ENCODE results near the gene C7orf57.

DNA sequence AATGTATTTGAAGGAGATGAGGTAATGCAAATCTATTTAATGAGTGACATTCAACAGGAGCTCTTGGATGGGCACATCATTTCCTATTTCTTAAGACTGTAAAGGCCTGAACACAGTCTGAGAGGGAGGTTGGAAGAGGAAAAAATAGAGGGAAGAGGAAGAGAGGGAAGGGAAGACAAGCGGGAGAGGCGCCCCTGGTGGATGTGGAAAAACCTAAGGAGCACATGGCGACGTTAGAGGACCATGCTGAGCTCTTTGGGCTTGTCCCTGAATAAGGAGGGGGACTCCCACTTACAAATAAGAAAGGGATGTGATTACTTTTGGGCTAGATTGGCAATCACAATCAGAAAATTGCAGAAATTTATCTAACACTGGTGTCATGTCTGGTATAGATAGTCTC is 26.1 kb upstream of the C7orf57 start:
- TF ChIP-seq CTCF (IDR thresholded peaks at IDR 0.05; ENCODE audit: extremely low read depth in 1 of 2, insufficient read depth in 1 of 2, low read depth in 1 of 2, low read length in 2 of 2) = no peak
- TF ChIP-seq EZH2 (IDR thresholded peaks at IDR 0.05; ENCODE audit: borderline replicate concordance, low read depth, low read length, severe bottlenecking) = no peak
- TF ChIP-seq JUN (IDR thresholded peaks at IDR 0.05; ENCODE audit: borderline replicate concordance, insufficient read depth, insufficient read length, low read depth) = no peak
